ENCODE results near the gene TBC1D30. TPM values are rescaled to one million over a fixed set of nuclear protein-coding genes. Genes with fewer than 3 reads are reported as not detected.
"Not testable (repeated sequence)": the region's sequence is repeated elsewhere in the genome, so short reads cannot be mapped to it uniquely, and the experiment has no call there.

The TBC1D30 gene
- total and polyA plus RNA-seq, 7 donors: 0.36 to 4.3 (median 2.3) TPM

GRCh38 chr12:64840119-64840518, 15.7 kb downstream of the TBC1D30 start:
- TF ChIP-seq EP300 (IDR thresholded peaks at IDR 0.05): no peak
- no peak for TF ChIP-seq POLR2AphosphoS5 (IDR thresholded peaks at IDR 0.05)
- TF ChIP-seq CTCF (IDR thresholded peaks at IDR 0.05): no peak
- TF ChIP-seq POLR2A (IDR thresholded peaks at IDR 0.05): no peak
- Histone ChIP-seq H3K9me3 (no peaks in the 10 kb centered on the region), H3K27ac (no peak overlapping the region), H3K4me1 (no peaks in the 10 kb centered on the region), H3K27me3 (no peaks in the 10 kb centered on the region), H3K36me3 (no peaks in the 10 kb centered on the region), H3K4me3 (no peak overlapping the region)
- intact Hi-C loops (cut with DNase I): no loop called here
- DNase-seq: no peak

- H3K9me3 ChIP-seq: no peaks in the 10 kb centered on the region
- no peaks in the 10 kb centered on the region for H3K4me1 ChIP-seq
- H3K36me3 ChIP-seq: no peaks in the 10 kb centered on the region
- no peak overlapping the region for H3K27ac ChIP-seq
- H3K4me3 ChIP-seq: no peak overlapping the region
- DNase-seq: no peak
- intact Hi-C loops (cut with DNase I): no loop called here
- H3K27me3 ChIP-seq: no peaks in the 10 kb centered on the region
- WGBS, 2 donors: 82 to 86% methylated on average over 5 of the region's 5 CpGs
- TF ChIP-seq POLR2AphosphoS5 (IDR thresholded peaks at IDR 0.05) (no peak), CTCF (IDR thresholded peaks at IDR 0.05) (no peak), POLR2A (IDR thresholded peaks at IDR 0.05) (no peak)
Observed at GRCh38 chr12:64840949-64841717, 16.7 kb downstream of the TBC1D30 start.

GRCh38 chr12:64848409-64848808, 24.0 kb downstream of the TBC1D30 start:
- intact Hi-C loops (cut with DNase I); H3K4me1 ChIP-seq; DNase-seq; H3K9me3 ChIP-seq; H3K4me3 ChIP-seq; H3K36me3 ChIP-seq; H3K27me3 ChIP-seq; H3K27ac ChIP-seq: not testable (repeated sequence)
- WGBS, 2 donors: 92 to 97% methylated on average over 4 of the region's 4 CpGs

GRCh38 chr12:64858882-64859605, 34.6 kb downstream of the TBC1D30 start:
- TF ChIP-seq EP300 (IDR thresholded peaks at IDR 0.05): no peak
- TF ChIP-seq POLR2AphosphoS5 (IDR thresholded peaks at IDR 0.05): no peak
- no peak for TF ChIP-seq POLR2A (IDR thresholded peaks at IDR 0.05)
- no peaks in the 10 kb centered on the region for H3K27me3 ChIP-seq
- no peak overlapping the region for H3K4me3 ChIP-seq
- no peak for DNase-seq
- no peak overlapping the region for H3K27ac ChIP-seq
- no peaks in the 10 kb centered on the region for H3K36me3 ChIP-seq
- no peaks in the 10 kb centered on the region for H3K4me1 ChIP-seq
- H3K9me3 ChIP-seq: no peaks in the 10 kb centered on the region
- intact Hi-C loops (cut with DNase I): no loop called here
- 90 to 93% methylated on average over 4 of the region's 4 CpGs for WGBS, 2 donors

- H3K27me3 ChIP-seq: no peaks in the 10 kb centered on the region
- intact Hi-C loops (cut with DNase I): no loop called here
- WGBS, 2 donors: 93 to 94% methylated on average over 4 of the region's 4 CpGs
- no peak overlapping the region for H3K4me3 ChIP-seq
- no peaks in the 10 kb centered on the region for H3K4me1 ChIP-seq
- no peaks in the 10 kb centered on the region for H3K36me3 ChIP-seq
- DNase-seq: no peak
- TF ChIP-seq CTCF (IDR thresholded peaks at IDR 0.05) (no peak), EP300 (IDR thresholded peaks at IDR 0.05) (no peak), POLR2A (IDR thresholded peaks at IDR 0.05) (no peak), POLR2AphosphoS5 (IDR thresholded peaks at IDR 0.05) (no peak)
- no peaks in the 10 kb centered on the region for H3K9me3 ChIP-seq
- no peak overlapping the region for H3K27ac ChIP-seq
Observed at GRCh38 chr12:64860446-64860998, 36.1 kb downstream of the TBC1D30 start.
